ENCODE results near the gene VHLL. TPM values are rescaled to one million over a fixed set of nuclear protein-coding genes. Genes with fewer than 3 reads are reported as not detected.
"Not testable (repeated sequence)": the region's sequence is repeated elsewhere in the genome, so short reads cannot be mapped to it uniquely, and the experiment has no call there.

VHLL gene
- total RNA-seq (1 to 10 TPM; 1.7 to 1.8 TPM), polyA plus RNA-seq (ENCODE audit: insufficient read depth, low read depth, low replicate concordance) (not detected)
- long read RNA-seq, donor 1 = 0 reads
- long read RNA-seq, donor 2 = 0 reads

- Histone ChIP-seq H3K9me3 (no peaks in the 10 kb centered on the region), H3K4me3 (no peak within 1 kb of the TSS), H3K36me3 (ENCODE audit: low read depth, missing control alignments) (no peaks in the 10 kb centered on the region), H3K27me3 (no peaks in the 10 kb centered on the region), H3K4me1 (no peaks in the 10 kb centered on the region), H3K27ac (no peak within 1 kb of the TSS)
- WGBS, 2 donors = 85 to 96% methylated on average over 18 to 19 of the region's 19 CpGs
- intact Hi-C loops (cut with DNase I; ENCODE audit: low total_unique reads) = no loop called here
- TF ChIP-seq POLR2A (IDR thresholded peaks at IDR 0.05) = no peak
- TF ChIP-seq CTCF (IDR thresholded peaks at IDR 0.05) = no peak
- no peak for DNase-seq
Measured at GRCh38 chr1:156298852-156299357, at the start of gene VHLL. VHLL (minus strand) TSS chr1:156299307; CDS start chr1:156299189, 118 bp downstream.

GRCh38 chr1:156347331-156347730 is 48.2 kb upstream of the VHLL start:
- no peak for DNase-seq
- H3K36me3 ChIP-seq (ENCODE audit: low read depth, missing control alignments) = no peaks in the 10 kb centered on the region
- no peak overlapping the region for H3K27ac ChIP-seq
- intact Hi-C loops (cut with DNase I; ENCODE audit: low total_unique reads) = no loop called here
- WGBS, 2 donors = 70 to 75% methylated on average over 4 of the region's 4 CpGs
- H3K4me1 ChIP-seq = no peaks in the 10 kb centered on the region
- no peak for TF ChIP-seq CTCF (IDR thresholded peaks at IDR 0.05)
- TF ChIP-seq POLR2A (IDR thresholded peaks at IDR 0.05) = no peak
- H3K4me3 ChIP-seq = no peak overlapping the region
- H3K27me3 ChIP-seq = no peaks in the 10 kb centered on the region
- H3K9me3 ChIP-seq = no peaks in the 10 kb centered on the region

- DNase-seq = no peak
- intact Hi-C loops (cut with DNase I; ENCODE audit: low total_unique reads) = no loop called here
- Histone ChIP-seq H3K36me3 (ENCODE audit: low read depth, missing control alignments) (no peaks in the 10 kb centered on the region), H3K4me1 (no peaks in the 10 kb centered on the region), H3K27me3 (no peaks in the 10 kb centered on the region), H3K27ac (no peak overlapping the region), H3K4me3 (no peak overlapping the region), H3K9me3 (no peaks in the 10 kb centered on the region)
- TF ChIP-seq CTCF (IDR thresholded peaks at IDR 0.05) (no peak), POLR2A (IDR thresholded peaks at IDR 0.05) (no peak)
- 58 to 65% methylated on average over 2 of the region's 2 CpGs for WGBS, 2 donors
Measured at GRCh38 chr1:156346636-156347035, 47.5 kb upstream of the VHLL start.

GRCh38 chr1:156346035-156346434 is 46.9 kb upstream of the VHLL start:
- H3K4me1 ChIP-seq; H3K27ac ChIP-seq; H3K4me3 ChIP-seq; H3K9me3 ChIP-seq; H3K36me3 ChIP-seq (ENCODE audit: low read depth, missing control alignments); DNase-seq; intact Hi-C loops (cut with DNase I; ENCODE audit: low total_unique reads); H3K27me3 ChIP-seq: not testable (repeated sequence)
- 88 to 93% methylated on average over 2 of the region's 2 CpGs for whole genome bisulfite sequencing, 2 donors

GRCh38 chr1:156344409-156344808 is 45.3 kb upstream of the VHLL start:
- H3K4me3 ChIP-seq = no peak overlapping the region
- TF ChIP-seq POLR2A (IDR thresholded peaks at IDR 0.05) (no peak), CTCF (IDR thresholded peaks at IDR 0.05) (no peak)
- no peak overlapping the region for H3K27ac ChIP-seq
- H3K9me3 ChIP-seq = no peaks in the 10 kb centered on the region
- no peaks in the 10 kb centered on the region for H3K27me3 ChIP-seq
- H3K36me3 ChIP-seq (ENCODE audit: low read depth, missing control alignments) = no peaks in the 10 kb centered on the region
- no peaks in the 10 kb centered on the region for H3K4me1 ChIP-seq
- DNase-seq = no peak
- 43 to 53% methylated on average over 3 of the region's 3 CpGs for WGBS, 2 donors
- intact Hi-C loops (cut with DNase I; ENCODE audit: low total_unique reads) = no loop called here
